Mesothelial cell of epicardium (in vitro differentiated cells): ENCODE measurements around the gene IFI27. TPM values are rescaled to one million over a fixed set of nuclear protein-coding genes. Genes with fewer than 3 reads are reported as not detected.

ENCODE experiments used
- DNase-seq, 2 experiments: peaks; one replicate each; pipeline ENCODE4 v3.0.0; 2021; ENCODE audit warnings: low spot score in 2 of 2; ENCODE audit not compliant: unreplicated experiment in 2 of 2
- H3K27ac Mint-ChIP-seq: 2 replicates; pipeline ENCODE4 v1.8.0; 2021; ENCODE audit warnings: mixed read lengths
- H3K27me3 Mint-ChIP-seq: 2 replicates; pipeline ENCODE4 v1.8.0; 2021; ENCODE audit warnings: low read depth, mixed read lengths
- H3K36me3 Mint-ChIP-seq: 2 replicates; pipeline ENCODE4 v1.8.0; 2021; ENCODE audit warnings: mixed read lengths
- H3K4me1 Mint-ChIP-seq: 2 replicates; pipeline ENCODE4 v1.8.0; 2021; ENCODE audit warnings: mixed read lengths
- H3K4me3 Mint-ChIP-seq: 2 replicates; pipeline ENCODE4 v1.8.0; 2021; ENCODE audit warnings: mild to moderate bottlenecking, moderate library complexity, mixed read lengths
- H3K9me3 Mint-ChIP-seq: 2 replicates; pipeline ENCODE4 v1.8.0; 2021; ENCODE audit warnings: mixed read lengths
- total RNA-seq: library from RNA; stranded (reverse); gene quantifications from 3 replicates; pipeline ENCODE4 v1.2.1, GENCODE V29; 2021
- TF ChIP-seq, protein P1 (sequence below): fragments of 200-600 bp; sonication (generic); IDR thresholded peaks from one replicate; pipeline ENCODE4 v1.5.0; 2021; ENCODE audit warnings: antibody characterized with exemption; ENCODE audit not compliant: unreplicated experiment

Gene IFI27
- total RNA-seq, 1 donor from 2014 or later, result 9.4 TPM

- no peak for DNase-seq
- TF ChIP-seq, protein P1, sequence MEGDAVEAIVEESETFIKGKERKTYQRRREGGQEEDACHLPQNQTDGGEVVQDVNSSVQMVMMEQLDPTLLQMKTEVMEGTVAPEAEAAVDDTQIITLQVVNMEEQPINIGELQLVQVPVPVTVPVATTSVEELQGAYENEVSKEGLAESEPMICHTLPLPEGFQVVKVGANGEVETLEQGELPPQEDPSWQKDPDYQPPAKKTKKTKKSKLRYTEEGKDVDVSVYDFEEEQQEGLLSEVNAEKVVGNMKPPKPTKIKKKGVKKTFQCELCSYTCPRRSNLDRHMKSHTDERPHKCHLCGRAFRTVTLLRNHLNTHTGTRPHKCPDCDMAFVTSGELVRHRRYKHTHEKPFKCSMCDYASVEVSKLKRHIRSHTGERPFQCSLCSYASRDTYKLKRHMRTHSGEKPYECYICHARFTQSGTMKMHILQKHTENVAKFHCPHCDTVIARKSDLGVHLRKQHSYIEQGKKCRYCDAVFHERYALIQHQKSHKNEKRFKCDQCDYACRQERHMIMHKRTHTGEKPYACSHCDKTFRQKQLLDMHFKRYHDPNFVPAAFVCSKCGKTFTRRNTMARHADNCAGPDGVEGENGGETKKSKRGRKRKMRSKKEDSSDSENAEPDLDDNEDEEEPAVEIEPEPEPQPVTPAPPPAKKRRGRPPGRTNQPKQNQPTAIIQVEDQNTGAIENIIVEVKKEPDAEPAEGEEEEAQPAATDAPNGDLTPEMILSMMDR, result no peak
- Mint-ChIP-seq H3K4me3 (no peak overlapping the region), H3K27ac (no peak overlapping the region), H3K9me3 (peaks cover 3% of the 10 kb centered on the region), H3K27me3 (peaks cover 10% of the 10 kb centered on the region), H3K36me3 (no peaks in the 10 kb centered on the region), H3K4me1 (peaks cover 16% of the 10 kb centered on the region)
These were observed 15.3 kb downstream of the IFI27 start for GRCh38 chr14:94125659-94126418.

DNA sequence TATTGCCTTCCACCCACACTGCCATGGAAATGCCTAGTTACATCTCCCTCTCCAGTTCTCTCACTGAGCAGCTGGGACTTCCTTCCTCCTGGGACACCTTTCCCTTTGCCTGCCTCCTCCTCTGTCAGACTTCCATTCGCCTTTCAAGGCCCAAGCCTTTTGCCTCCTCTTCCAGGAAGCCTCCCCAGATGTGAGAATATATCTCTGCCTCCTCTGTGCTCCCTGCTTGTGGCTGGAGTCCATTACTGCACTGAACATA lies 15.8 kb downstream of the IFI27 start:
- DNase-seq, result no peak
- TF ChIP-seq, protein P1, result no peak
- no peaks in the 10 kb centered on the region for H3K36me3 Mint-ChIP-seq
- H3K27me3 Mint-ChIP-seq, result peaks cover 14% of the 10 kb centered on the region
- no peak overlapping the region for H3K27ac Mint-ChIP-seq
- no peak overlapping the region for H3K4me3 Mint-ChIP-seq
- peaks cover 16% of the 10 kb centered on the region for H3K4me1 Mint-ChIP-seq
- H3K9me3 Mint-ChIP-seq, result no peaks in the 10 kb centered on the region

DNA sequence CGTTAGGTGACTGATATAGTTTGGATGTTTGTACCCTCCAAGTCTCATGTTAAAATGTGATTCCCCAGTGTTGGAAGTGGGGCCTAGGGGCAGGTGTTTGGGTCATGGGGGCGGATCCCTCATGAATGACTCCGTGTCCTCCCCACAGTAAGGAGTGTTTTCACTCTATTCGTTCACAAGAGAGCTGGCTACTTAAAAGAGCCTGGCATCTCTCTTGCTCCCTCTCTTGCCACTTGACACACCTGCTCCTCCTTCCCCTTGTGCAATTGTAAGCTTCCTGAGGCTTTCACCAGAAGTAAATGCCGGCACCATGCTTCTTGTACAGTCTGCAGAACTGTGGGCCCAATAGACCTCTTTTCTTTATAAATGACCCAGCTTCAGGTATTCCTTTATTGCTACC lies 16.3 kb downstream of the IFI27 start:
- Mint-ChIP-seq H3K27ac (no peak overlapping the region), H3K4me1 (peaks cover 16% of the 10 kb centered on the region), H3K4me3 (no peak overlapping the region), H3K9me3 (no peaks in the 10 kb centered on the region), H3K27me3 (peaks cover 12% of the 10 kb centered on the region), H3K36me3 (no peaks in the 10 kb centered on the region)
- DNase-seq, result no peak
- TF ChIP-seq, protein P1, result no peak

- DNase-seq, result no peak
- Mint-ChIP-seq H3K9me3 (no peaks in the 10 kb centered on the region), H3K4me1 (peaks cover 16% of the 10 kb centered on the region), H3K27ac (no peak overlapping the region), H3K4me3 (no peak overlapping the region), H3K36me3 (no peaks in the 10 kb centered on the region), H3K27me3 (peaks cover 9% of the 10 kb centered on the region)
- TF ChIP-seq, protein P1, result no peak
These were observed 16.8 kb downstream of the IFI27 start for GRCh38 chr14:94127330-94127729.

DNA sequence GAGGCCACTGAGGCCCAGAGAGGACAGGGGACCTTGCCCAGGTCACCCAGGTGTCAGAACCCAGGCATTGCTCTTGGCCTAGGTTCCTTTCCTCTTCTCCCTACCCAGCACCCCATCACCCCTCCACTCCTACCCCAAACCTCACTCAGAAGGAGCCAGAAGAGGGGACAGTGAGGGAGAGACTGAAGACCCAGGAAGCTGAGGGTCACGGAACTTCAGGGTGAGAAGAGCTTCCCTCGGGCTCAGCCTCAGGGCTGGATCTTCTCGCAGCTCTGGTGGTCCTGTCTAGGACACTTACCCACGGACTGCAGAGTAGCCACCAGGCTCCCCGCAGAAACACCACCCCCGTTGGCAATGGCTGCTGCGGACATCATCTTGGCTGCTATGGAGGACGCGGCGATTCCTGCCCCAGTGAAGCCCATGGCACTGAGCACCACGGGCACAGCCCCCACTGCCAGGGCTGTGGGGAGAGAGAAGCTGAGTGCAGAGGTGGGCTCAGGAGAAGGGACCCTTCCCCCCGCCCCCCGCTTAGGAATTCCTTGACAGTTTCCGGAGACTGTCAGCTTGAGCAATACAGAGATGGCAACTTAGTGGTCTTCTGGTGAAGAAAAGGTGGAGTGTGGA lies 17.8 kb downstream of the IFI27 start:
- no peak overlapping the region for H3K27ac Mint-ChIP-seq
- no peaks in the 10 kb centered on the region for H3K9me3 Mint-ChIP-seq
- TF ChIP-seq, protein P1, result no peak
- no peak for DNase-seq
- H3K27me3 Mint-ChIP-seq, result peaks cover 8% of the 10 kb centered on the region
- peaks cover 16% of the 10 kb centered on the region for H3K4me1 Mint-ChIP-seq
- H3K36me3 Mint-ChIP-seq, result no peaks in the 10 kb centered on the region
- peak overlapping the region; percentile 70 for H3K4me3 Mint-ChIP-seq
